GM12878 (cell line): Measurements from ENCODE around the gene ZNF79.

Experiments used
- EZH2 ChIP-seq: IDR thresholded peaks from 2 replicates; pipeline ENCODE4 v1.6.1; 2012; ENCODE audit warnings: low read depth, mild to moderate bottlenecking, control low read depth, inconsistent platforms, low read length, borderline replicate concordance; ENCODE audit not compliant: control insufficient read depth
- NFYB ChIP-seq: IDR thresholded peaks from 2 replicates; pipeline ENCODE4 v1.6.1; 2011; ENCODE audit warnings: low read depth, mild to moderate bottlenecking, low read length, improper control_type of control experiment, moderate library complexity; ENCODE audit not compliant: insufficient read depth
- RBBP5 ChIP-seq: fragments of 200-600 bp; sonication (generic); conservative IDR thresholded peaks from 2 replicates; pipeline ENCODE4 v1.6.1; 2016
- SMAD1 ChIP-seq: fragments of 450-650 bp; IDR thresholded peaks from 2 replicates; pipeline ENCODE4 v1.6.1; 2018; ENCODE audit warnings: mild to moderate bottlenecking, low read depth; ENCODE audit not compliant: partially characterized antibody
- YBX1 ChIP-seq: fragments of 450-650 bp; IDR thresholded peaks from 2 replicates; pipeline ENCODE4 v1.6.1; 2016; ENCODE audit warnings: antibody characterized with exemption
- TF ChIP-seq, protein P1 (sequence below): IDR thresholded peaks from 2 replicates; pipeline ENCODE4 v1.6.1; 2012; ENCODE audit warnings: mild to moderate bottlenecking, low read depth, low read length
- TF ChIP-seq, protein P2 (sequence below), 3 experiments: IDR thresholded peaks in 2 of 3; conservative IDR thresholded peaks in 1 of 3; 2 replicates each; pipeline ENCODE4 v1.5.1; 2011; ENCODE audit warnings: low read depth in 3 of 3, low read length in 3 of 3, mild to moderate bottlenecking in 3 of 3, control low read depth in 2 of 3, moderate library complexity in 2 of 3, inconsistent platforms in 1 of 3, mixed read lengths in 1 of 3; ENCODE audit not compliant: control insufficient read depth in 2 of 3, insufficient read depth in 1 of 3; ENCODE audit errors: extremely low read depth in 1 of 3

DNA sequence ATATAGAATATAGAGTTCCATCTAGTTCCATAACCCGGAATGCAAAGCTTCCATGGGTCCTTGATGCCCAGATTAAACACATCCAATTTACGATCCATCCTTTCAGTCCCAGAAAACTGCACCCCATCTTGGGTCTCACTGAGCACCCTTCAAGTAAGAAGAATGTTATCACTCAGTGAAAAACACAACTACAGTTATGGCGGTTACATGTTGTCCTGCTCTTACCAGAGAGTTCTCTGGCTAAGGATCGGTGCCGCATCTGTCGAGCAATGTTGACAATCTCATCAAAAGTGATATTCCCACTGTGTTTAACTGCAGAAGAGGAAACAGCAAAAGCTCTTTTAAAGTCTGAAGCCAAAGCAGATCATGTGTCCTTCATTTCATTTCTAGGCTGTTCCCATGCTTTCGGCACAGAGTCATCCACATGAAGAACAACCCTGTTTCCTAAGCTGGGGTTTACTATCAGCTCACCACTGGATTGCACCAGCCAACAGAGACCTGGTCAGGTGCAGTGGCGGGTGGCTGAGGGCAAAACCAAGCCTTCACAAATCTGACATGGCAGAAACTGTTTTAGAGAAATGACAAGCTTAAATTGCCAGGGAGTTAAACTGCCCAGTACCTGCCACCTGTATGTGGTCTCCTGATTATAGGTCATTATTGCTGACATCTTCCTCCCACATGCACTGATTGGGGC, 24.1 kb downstream of the ZNF79 start:
- TF ChIP-seq, protein P1, sequence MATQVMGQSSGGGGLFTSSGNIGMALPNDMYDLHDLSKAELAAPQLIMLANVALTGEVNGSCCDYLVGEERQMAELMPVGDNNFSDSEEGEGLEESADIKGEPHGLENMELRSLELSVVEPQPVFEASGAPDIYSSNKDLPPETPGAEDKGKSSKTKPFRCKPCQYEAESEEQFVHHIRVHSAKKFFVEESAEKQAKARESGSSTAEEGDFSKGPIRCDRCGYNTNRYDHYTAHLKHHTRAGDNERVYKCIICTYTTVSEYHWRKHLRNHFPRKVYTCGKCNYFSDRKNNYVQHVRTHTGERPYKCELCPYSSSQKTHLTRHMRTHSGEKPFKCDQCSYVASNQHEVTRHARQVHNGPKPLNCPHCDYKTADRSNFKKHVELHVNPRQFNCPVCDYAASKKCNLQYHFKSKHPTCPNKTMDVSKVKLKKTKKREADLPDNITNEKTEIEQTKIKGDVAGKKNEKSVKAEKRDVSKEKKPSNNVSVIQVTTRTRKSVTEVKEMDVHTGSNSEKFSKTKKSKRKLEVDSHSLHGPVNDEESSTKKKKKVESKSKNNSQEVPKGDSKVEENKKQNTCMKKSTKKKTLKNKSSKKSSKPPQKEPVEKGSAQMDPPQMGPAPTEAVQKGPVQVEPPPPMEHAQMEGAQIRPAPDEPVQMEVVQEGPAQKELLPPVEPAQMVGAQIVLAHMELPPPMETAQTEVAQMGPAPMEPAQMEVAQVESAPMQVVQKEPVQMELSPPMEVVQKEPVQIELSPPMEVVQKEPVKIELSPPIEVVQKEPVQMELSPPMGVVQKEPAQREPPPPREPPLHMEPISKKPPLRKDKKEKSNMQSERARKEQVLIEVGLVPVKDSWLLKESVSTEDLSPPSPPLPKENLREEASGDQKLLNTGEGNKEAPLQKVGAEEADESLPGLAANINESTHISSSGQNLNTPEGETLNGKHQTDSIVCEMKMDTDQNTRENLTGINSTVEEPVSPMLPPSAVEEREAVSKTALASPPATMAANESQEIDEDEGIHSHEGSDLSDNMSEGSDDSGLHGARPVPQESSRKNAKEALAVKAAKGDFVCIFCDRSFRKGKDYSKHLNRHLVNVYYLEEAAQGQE: no peak
- TF ChIP-seq EZH2: no peak
- no peak for TF ChIP-seq RBBP5
- no peak for TF ChIP-seq SMAD1
- TF ChIP-seq, protein P2, sequence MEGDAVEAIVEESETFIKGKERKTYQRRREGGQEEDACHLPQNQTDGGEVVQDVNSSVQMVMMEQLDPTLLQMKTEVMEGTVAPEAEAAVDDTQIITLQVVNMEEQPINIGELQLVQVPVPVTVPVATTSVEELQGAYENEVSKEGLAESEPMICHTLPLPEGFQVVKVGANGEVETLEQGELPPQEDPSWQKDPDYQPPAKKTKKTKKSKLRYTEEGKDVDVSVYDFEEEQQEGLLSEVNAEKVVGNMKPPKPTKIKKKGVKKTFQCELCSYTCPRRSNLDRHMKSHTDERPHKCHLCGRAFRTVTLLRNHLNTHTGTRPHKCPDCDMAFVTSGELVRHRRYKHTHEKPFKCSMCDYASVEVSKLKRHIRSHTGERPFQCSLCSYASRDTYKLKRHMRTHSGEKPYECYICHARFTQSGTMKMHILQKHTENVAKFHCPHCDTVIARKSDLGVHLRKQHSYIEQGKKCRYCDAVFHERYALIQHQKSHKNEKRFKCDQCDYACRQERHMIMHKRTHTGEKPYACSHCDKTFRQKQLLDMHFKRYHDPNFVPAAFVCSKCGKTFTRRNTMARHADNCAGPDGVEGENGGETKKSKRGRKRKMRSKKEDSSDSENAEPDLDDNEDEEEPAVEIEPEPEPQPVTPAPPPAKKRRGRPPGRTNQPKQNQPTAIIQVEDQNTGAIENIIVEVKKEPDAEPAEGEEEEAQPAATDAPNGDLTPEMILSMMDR (IDR thresholded peaks at IDR 0.05 in 2 of 3, conservative IDR thresholded peaks at IDR 0.05 in 1 of 3; ENCODE audit: control insufficient read depth in 2 of 3, extremely low read depth in 1 of 3, insufficient read depth in 1 of 3, low read depth in 3 of 3, low read length in 3 of 3): no peak
- no peak for TF ChIP-seq NFYB
- no peak for TF ChIP-seq YBX1
